HK-2 (cell line): ENCODE measurements around the gene CYBRD1.
"Not testable (repeated sequence)": the region's sequence is repeated elsewhere in the genome, so short reads cannot be mapped to it uniquely, and the experiment has no call there.

Source experiments
- DNase-seq: peaks from one replicate; pipeline ENCODE4 v3.0.0-alpha.2; 2018; ENCODE audit not compliant: unreplicated experiment

The CYBRD1 gene

DNA sequence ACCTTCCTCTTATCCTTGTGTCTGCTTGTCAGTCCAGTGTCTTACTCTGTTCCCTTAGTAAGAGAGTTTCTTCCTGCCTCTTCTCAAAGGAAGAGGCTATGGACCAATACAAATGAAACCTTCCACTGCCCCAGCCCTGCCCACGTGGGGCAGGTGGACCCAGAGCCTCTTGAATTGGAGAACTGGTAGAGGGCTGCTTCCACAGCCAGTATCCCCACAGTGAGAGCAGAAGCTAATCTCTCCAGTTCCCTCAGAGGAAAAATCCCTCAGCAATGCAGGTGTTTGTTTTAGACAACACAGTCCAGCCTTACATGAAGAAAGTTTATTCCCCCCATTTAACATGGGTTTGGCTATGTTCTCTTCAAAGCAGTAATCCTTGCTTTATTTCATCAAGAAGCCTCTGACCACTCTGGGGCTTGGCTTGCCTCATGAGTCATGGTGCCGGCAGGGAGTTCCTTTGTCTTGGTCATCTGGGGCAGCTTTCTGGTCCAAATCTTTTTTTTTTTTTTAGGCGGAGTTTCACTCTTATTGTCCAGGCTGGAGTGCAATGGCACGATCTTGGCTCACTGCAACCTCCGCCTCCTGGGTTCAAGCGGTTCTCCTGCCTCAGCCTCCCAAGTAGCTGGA lies 6.5 kb upstream of the CYBRD1 start:
- DNase-seq = no peak

- no peak for DNase-seq
These were observed 5.5 kb upstream of the CYBRD1 start for GRCh38 chr2:171516793-171517192.

- DNase-seq = no peak
These were observed 1.8 kb upstream of the CYBRD1 start for GRCh38 chr2:171520471-171520870.

- DNase-seq = no peak
These were observed 768 bp upstream of the CYBRD1 start for GRCh38 chr2:171521361-171522051.

- no peak for DNase-seq
These were observed 464 bp downstream of the CYBRD1 start for GRCh38 chr2:171522788-171523087.

- DNase-seq = peak; percentile 64
These were observed 1.1 kb downstream of the CYBRD1 start for GRCh38 chr2:171523088-171524017.

DNA sequence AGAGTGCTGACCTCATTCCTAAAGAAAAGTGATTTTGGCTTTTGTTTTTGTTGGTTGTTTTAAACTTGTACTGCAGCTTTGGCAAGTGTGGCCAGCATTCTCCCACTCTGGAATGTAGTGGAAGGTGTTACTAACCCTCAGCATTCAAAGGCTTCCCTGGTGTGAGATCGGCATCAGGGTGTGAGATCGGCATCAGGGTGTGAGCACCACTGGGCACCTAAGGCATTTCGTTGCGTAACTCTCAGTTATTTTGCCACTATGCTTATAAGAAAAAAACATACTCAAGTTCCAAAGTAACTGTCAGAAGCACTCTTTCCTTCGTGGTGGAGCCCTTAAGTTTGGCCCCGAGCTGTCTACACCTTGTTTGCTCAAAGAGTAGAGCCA lies 1.7 kb downstream of the CYBRD1 start:
- no peak for DNase-seq

- DNase-seq = no peak
These were observed 7.6 kb downstream of the CYBRD1 start for GRCh38 chr2:171529914-171530313.

DNA sequence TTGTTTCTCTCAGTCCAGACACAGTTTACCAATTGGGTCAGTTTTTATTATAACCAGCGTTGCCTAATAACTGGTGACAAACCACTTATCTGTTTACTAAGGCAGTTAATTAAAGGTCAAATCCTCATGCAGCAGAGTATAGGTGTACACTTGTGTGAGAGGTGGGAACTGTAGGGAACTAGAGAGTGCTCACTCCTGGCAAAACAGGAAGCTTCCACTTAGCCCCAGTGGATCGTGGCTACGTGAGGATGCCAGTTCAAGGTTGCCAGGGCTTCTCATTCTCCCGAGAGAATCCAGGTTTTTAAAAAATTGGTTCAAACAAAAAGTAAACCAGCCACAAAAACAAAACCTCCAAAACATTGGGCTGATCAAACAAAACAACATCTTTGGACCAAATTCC lies 8.1 kb downstream of the CYBRD1 start:
- DNase-seq = no peak

DNA sequence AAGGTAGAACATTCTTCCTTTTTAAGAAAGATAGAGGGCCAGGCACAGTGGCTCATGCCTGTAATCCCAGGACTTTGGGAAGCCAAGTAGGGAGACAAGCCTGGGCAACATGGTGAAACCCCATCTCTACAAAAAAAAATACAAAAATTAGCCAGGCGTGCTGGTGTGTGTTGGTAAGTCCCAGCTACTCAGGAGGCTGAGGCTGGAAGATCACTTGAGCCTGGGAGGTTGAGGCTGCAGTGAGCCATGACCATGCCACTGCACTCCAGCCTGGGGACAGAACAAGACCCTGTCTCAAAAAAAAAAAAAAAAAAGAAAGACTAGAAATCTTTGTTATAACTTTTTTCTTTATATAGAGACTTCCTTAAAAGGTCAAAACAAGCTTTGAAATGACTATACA lies 8.6 kb downstream of the CYBRD1 start:
- DNase-seq = not testable (repeated sequence)

DNA sequence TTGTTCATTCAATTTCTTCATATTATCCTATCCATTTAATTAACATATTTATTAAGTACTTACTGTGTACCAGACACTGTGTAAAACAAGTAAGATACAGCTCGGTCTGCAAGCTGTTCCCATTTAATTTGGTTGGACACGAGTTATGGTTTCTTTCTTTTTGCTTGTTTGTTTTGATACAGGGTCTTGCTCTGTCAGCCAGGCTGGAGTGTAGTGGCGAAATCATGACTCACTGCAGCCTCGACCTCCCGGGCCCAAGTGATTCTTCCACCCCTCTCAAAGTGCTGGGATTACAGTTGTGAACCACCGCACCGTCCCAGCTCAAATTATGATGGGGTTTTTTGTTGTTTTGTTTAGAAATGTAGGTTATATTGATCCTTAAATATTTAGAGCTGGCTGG lies 9.0 kb downstream of the CYBRD1 start:
- no peak for DNase-seq

GRCh38 chr2:171531836-171532450 lies 9.7 kb downstream of the CYBRD1 start:
- no peak for DNase-seq

DNA sequence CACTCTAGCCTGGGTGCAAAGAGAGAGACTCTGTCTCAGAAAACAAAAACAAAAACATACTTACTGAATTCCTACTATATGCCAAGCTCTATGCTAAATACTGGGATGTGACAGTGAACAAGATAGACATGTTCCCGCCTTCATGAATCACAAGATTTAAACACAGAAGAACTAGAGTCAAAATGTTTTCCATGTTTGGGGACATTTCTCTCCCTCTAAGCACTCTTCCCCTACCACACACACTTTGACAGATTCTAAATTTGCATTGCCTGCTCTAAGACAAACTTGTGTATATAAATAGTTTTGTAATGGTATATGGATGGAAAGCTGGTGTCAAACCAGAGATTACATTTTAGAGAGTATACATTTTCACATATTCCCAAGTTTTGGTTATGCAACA lies 11.1 kb downstream of the CYBRD1 start:
- DNase-seq = no peak

DNA sequence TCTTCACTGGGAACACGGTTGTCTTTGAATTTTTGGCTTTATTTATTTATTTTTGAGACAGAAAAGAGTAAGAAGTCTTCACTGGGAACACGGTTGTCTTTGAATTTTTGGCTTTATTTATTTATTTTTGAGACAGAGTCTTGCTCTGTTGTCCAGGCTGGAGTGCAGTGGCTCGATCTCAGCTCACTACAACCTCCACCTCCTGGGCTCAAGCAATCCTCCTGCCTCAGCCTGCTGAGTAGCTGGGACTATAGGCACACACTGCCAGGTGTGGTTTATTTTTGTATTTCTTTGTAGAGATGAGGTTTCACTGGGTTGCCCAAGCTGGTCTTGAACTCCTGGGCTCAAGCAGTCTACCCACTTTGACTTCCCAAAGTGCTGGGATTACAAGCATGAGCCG lies 13.3 kb downstream of the CYBRD1 start:
- DNase-seq = not testable (repeated sequence)

- no peak for DNase-seq
These were observed 18.2 kb downstream of the CYBRD1 start for GRCh38 chr2:171540437-171540836.

DNA sequence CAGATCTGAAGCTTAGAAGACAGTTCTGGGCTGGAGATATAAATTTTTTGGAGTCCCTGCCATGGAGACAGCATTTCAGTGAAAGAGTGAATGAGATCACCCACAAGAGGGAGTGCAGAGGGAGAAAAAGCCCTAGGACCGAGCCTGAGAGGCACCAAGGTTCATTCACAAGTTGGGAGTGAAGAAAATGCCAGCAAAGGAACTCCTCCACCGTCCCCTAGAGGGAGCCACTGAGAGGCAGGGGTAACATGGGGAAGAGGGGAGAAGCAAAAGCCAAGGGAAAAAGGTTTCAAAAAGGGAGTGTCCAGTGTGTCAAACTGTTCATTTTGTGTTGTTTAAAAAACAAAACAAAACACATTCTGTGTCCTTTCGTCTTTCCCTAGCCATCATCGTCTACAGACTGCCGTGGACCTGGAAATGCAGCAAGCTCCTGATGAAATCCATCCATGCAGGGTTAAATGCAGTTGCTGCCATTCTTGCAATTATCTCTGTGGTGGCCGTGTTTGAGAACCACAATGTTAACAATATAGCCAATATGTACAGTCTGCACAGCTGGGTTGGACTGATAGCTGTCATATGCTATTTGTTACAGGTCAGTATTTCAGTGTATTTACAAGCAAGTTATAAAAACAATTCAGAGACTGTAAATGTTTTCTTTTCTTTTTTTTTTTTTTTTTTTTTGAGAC lies 19.1 kb downstream of the CYBRD1 start:
- DNase-seq = no peak

DNA sequence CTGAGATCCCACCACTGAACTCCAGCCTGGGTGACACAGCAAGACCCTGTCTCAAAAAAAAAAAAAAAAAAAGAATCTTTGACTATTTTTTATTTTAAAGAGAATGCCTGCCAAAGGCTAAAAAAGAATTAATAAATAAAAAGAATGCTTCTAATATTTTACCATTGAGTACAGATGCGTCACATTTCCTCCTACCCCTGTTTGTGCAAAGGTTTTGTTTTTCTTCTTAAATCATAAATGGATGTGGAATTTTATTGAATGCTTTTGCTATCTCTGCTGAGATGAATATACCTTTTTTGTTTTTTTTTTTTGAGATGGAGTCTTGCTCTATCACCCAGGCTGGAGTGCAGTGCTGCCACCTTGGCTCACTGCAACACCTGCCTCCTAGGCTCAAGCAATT lies 22.8 kb downstream of the CYBRD1 start:
- no peak for DNase-seq

GRCh38 chr2:171547256-171547655 lies 25.0 kb downstream of the CYBRD1 start:
- DNase-seq = no peak

- DNase-seq = no peak
These were observed 25.4 kb downstream of the CYBRD1 start for GRCh38 chr2:171547720-171548119.

GRCh38 chr2:171550613-171551012 lies 28.3 kb downstream of the CYBRD1 start:
- no peak for DNase-seq

- no peak for DNase-seq
These were observed 29.6 kb downstream of the CYBRD1 start for GRCh38 chr2:171551836-171552235.

- DNase-seq = no peak
These were observed 31.0 kb downstream of the CYBRD1 start for GRCh38 chr2:171553236-171553635.
